Epithelial cell of esophagus (primary cell): ENCODE data around the gene ATP2B3.

Experiments
- DNase-seq: peaks from one replicate; pipeline ENCODE4 v3.0.0; 2010; ENCODE audit warnings: low read depth
- H3K4me3 ChIP-seq: 2 replicates; pipeline ENCODE4 v1.5.1; 2011; ENCODE audit warnings: mild to moderate bottlenecking, low read length, control low read depth
- TF ChIP-seq, protein P1 (sequence below): IDR thresholded peaks from 2 replicates; pipeline ENCODE4 v1.5.1; 2011; ENCODE audit warnings: low read depth, mild to moderate bottlenecking, low read length, control low read depth, inconsistent platforms; ENCODE audit not compliant: insufficient read depth; ENCODE audit errors: missing control alignments

Gene ATP2B3

GRCh38 chrX:153626863-153627674, 109.6 kb downstream of the ATP2B3 start:
- H3K4me3 ChIP-seq = no peak overlapping the region
- TF ChIP-seq, protein P1, sequence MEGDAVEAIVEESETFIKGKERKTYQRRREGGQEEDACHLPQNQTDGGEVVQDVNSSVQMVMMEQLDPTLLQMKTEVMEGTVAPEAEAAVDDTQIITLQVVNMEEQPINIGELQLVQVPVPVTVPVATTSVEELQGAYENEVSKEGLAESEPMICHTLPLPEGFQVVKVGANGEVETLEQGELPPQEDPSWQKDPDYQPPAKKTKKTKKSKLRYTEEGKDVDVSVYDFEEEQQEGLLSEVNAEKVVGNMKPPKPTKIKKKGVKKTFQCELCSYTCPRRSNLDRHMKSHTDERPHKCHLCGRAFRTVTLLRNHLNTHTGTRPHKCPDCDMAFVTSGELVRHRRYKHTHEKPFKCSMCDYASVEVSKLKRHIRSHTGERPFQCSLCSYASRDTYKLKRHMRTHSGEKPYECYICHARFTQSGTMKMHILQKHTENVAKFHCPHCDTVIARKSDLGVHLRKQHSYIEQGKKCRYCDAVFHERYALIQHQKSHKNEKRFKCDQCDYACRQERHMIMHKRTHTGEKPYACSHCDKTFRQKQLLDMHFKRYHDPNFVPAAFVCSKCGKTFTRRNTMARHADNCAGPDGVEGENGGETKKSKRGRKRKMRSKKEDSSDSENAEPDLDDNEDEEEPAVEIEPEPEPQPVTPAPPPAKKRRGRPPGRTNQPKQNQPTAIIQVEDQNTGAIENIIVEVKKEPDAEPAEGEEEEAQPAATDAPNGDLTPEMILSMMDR = no peak
- DNase-seq = no peak

DNA sequence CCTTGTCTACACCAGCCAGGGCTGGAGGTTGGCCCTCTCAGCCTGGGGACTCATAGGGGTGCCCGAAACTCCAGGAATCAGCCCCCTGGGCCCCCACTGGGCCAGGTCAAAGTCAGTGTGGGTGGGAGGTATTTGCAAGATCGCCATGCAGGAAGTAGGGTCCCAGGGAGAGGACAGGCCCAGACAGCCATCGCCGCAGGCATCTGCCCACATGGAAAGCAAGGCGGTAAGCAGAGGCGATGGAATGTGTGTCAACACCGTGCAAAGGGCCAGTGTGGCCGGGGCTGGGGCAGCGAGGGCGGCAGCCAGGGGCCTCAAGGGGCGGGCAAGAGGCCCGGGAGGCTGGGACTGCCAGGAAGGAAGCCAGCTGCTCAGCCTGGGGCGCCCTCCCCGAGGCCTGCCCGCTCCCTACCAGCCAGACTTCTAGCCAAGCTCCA, 110.3 kb downstream of the ATP2B3 start:
- peak; percentile 42 for DNase-seq
- H3K4me3 ChIP-seq = no peak overlapping the region
- TF ChIP-seq, protein P1 = no peak

DNA sequence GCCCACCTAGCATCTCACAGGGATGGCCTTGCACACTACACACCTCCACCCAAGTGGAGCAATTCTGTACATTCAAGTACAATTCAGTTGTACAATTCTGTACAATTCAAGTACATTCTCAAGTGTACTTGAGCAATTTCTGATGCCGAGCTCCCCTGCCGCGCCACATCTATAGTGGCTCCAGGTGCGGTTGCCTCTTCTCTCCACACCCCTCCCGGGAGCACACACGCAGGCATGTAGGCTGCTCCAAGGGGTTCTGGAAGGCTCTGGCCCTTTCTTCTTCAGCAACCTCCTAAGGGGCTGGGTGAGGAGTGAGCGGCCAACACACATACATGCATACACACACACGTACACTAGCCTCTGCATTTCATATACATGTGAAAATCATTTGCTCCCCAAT, 110.7 kb downstream of the ATP2B3 start:
- TF ChIP-seq, protein P1 = no peak
- no peak overlapping the region for H3K4me3 ChIP-seq
- DNase-seq = no peak

DNA sequence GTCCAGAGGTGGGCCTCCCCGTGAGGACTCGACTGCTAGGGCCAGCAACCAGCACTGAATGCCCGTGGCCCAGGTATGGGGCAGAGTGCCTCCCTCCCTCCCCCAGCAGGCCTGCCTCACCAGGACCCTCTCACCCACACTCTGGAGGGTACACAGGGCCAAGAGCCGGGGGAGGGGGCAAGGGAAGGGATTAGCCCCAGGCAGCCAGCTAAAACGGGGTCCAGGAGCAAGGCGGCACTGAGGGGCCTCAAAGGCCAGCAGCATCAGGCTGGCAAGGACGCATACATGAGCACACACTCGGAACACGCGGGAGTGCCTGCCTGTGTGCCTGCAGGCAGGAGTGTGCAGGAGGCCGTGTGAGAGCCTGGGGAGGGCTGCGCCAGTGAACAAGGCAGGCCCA, 111.2 kb downstream of the ATP2B3 start:
- no peak for DNase-seq
- H3K4me3 ChIP-seq = no peak overlapping the region
- TF ChIP-seq, protein P1 = no peak

- H3K4me3 ChIP-seq = no peak overlapping the region
- no peak for DNase-seq
- TF ChIP-seq, protein P1 = no peak
Measured at GRCh38 chrX:153631346-153631745, 113.9 kb downstream of the ATP2B3 start.

- no peak overlapping the region for H3K4me3 ChIP-seq
- TF ChIP-seq, protein P1 = no peak
- no peak for DNase-seq
Measured at GRCh38 chrX:153631907-153632594, 114.6 kb downstream of the ATP2B3 start.
